ENCODE results near the gene SHC4. TPM values are rescaled to one million over a fixed set of nuclear protein-coding genes. Genes with fewer than 3 reads are reported as not detected.

Gene SHC4
- total RNA-seq, 1 donor from 2014 or later = 5.0 TPM

- Mint-ChIP-seq H3K27ac (ENCODE audit: unreplicated experiment) (no peak overlapping the region), H3K9me3 (no peaks in the 10 kb centered on the region), H3K4me1 (no peaks in the 10 kb centered on the region), H3K4me3 (no peak overlapping the region), H3K36me3 (ENCODE audit: low read depth) (peaks cover 16% of the 10 kb centered on the region), H3K27me3 (ENCODE audit: low read depth) (no peaks in the 10 kb centered on the region)
- no peak for TF ChIP-seq CTCF (conservative IDR thresholded peaks at IDR 0.05)
- no peak for DNase-seq (ENCODE audit: low read depth, low spot score)
Measured at GRCh38 chr15:48992096-48992495, 28.4 kb upstream of the SHC4 start.

- DNase-seq (ENCODE audit: low read depth, low spot score) = no peak
- H3K9me3 Mint-ChIP-seq = no peaks in the 10 kb centered on the region
- TF ChIP-seq CTCF (conservative IDR thresholded peaks at IDR 0.05) = no peak
- H3K4me3 Mint-ChIP-seq = no peak overlapping the region
- no peak overlapping the region for H3K27ac Mint-ChIP-seq (ENCODE audit: unreplicated experiment)
- H3K4me1 Mint-ChIP-seq = no peaks in the 10 kb centered on the region
- H3K27me3 Mint-ChIP-seq (ENCODE audit: low read depth) = no peaks in the 10 kb centered on the region
- peaks cover 11% of the 10 kb centered on the region for H3K36me3 Mint-ChIP-seq (ENCODE audit: low read depth)
Measured at GRCh38 chr15:48989170-48989569, 25.5 kb upstream of the SHC4 start.

- Mint-ChIP-seq H3K27ac (ENCODE audit: unreplicated experiment) (no peak overlapping the region), H3K27me3 (ENCODE audit: low read depth) (no peaks in the 10 kb centered on the region), H3K9me3 (no peaks in the 10 kb centered on the region), H3K4me3 (no peak overlapping the region), H3K36me3 (ENCODE audit: low read depth) (peaks cover 3% of the 10 kb centered on the region), H3K4me1 (peaks cover 7% of the 10 kb centered on the region)
- no peak for DNase-seq (ENCODE audit: low read depth, low spot score)
- no peak for TF ChIP-seq CTCF (conservative IDR thresholded peaks at IDR 0.05)
Measured at GRCh38 chr15:48987142-48987541, 23.4 kb upstream of the SHC4 start.

- H3K36me3 Mint-ChIP-seq (ENCODE audit: low read depth) = peaks cover 2% of the 10 kb centered on the region
- no peaks in the 10 kb centered on the region for H3K9me3 Mint-ChIP-seq
- H3K27me3 Mint-ChIP-seq (ENCODE audit: low read depth) = no peaks in the 10 kb centered on the region
- peaks cover 16% of the 10 kb centered on the region for H3K4me1 Mint-ChIP-seq
- H3K4me3 Mint-ChIP-seq = no peak overlapping the region
- no peak for DNase-seq (ENCODE audit: low read depth, low spot score)
- TF ChIP-seq CTCF (conservative IDR thresholded peaks at IDR 0.05) = no peak
- no peak overlapping the region for H3K27ac Mint-ChIP-seq (ENCODE audit: unreplicated experiment)
Measured at GRCh38 chr15:48986240-48986639, 22.5 kb upstream of the SHC4 start.

- Mint-ChIP-seq H3K4me3 (no peak overlapping the region), H3K27me3 (ENCODE audit: low read depth) (no peaks in the 10 kb centered on the region), H3K4me1 (peaks cover 16% of the 10 kb centered on the region), H3K9me3 (no peaks in the 10 kb centered on the region), H3K36me3 (ENCODE audit: low read depth) (no peaks in the 10 kb centered on the region), H3K27ac (ENCODE audit: unreplicated experiment) (no peak overlapping the region)
- TF ChIP-seq CTCF (conservative IDR thresholded peaks at IDR 0.05) = no peak
- DNase-seq (ENCODE audit: low read depth, low spot score) = no peak
Measured at GRCh38 chr15:48985516-48985915, 21.8 kb upstream of the SHC4 start.

All from neural crest cell (in vitro differentiated cells).